OCI-LY3 (cell line): ENCODE data around the gene TBCK.

Experiments used
- H2AFZ ChIP-seq: fragments of 200-600, 300-600 bp; shearing (Covaris generic); 2 replicates; pipeline ENCODE4 v1.6.0; 2014; ENCODE audit warnings: antibody characterized with exemption, low read depth, low read length
- H3K27ac ChIP-seq: fragments of 200-600, 300-600 bp; sonication (generic); 2 replicates; pipeline ENCODE4 v1.5.1; 2014; ENCODE audit warnings: mild to moderate bottlenecking, low read length, moderate library complexity, mixed read lengths
- H3K27me3 ChIP-seq: fragments of 200-600, 300-600 bp; sonication (generic); 2 replicates; pipeline ENCODE4 v1.6.1; 2014; ENCODE audit warnings: low read depth, low read length, mixed read lengths
- H3K36me3 ChIP-seq: fragments of 200-600, 300-600 bp; sonication (generic); replicated peaks from 2 replicates; pipeline ENCODE3; 2014; ENCODE audit warnings: low read depth, low read length, mixed read lengths
- H3K4me1 ChIP-seq: fragments of 300-600, 200-600 bp; sonication (generic); 2 replicates; pipeline ENCODE4 v1.6.1; 2014; ENCODE audit warnings: low read length, mixed read lengths
- H3K4me2 ChIP-seq: fragments of 200-600, 300-600 bp; sonication (generic); 2 replicates; pipeline ENCODE4 v1.6.1; 2014; ENCODE audit warnings: low read length, mixed read lengths
- H3K4me3 ChIP-seq: fragments of 300-600, 200-600 bp; sonication (generic); 2 replicates; pipeline ENCODE4 v1.5.1; 2014; ENCODE audit warnings: antibody characterized with exemption, mild to moderate bottlenecking, low read length, moderate library complexity
- H3K79me2 ChIP-seq: fragments of 300-600, 200-600 bp; shearing (Covaris generic); 2 replicates; pipeline ENCODE4 v1.6.1; 2014; ENCODE audit warnings: mild to moderate bottlenecking, low read length, mixed read lengths
- H3K9ac ChIP-seq: fragments of 300-600, 200-600 bp; shearing (Covaris generic); 2 replicates; pipeline ENCODE4 v1.6.0; 2014; ENCODE audit warnings: mild to moderate bottlenecking, low read length, moderate library complexity
- H3K9me3 ChIP-seq: fragments of 200-600, 300-600 bp; shearing (Covaris generic); 2 replicates; pipeline ENCODE4 v1.6.1; 2014; ENCODE audit warnings: low read length, mixed read lengths; ENCODE audit not compliant: insufficient read depth
- H4K20me1 ChIP-seq: fragments of 200-600, 300-600 bp; sonication (generic); 2 replicates; pipeline ENCODE4 v1.6.1; 2016; ENCODE audit warnings: low read length, mixed read lengths; ENCODE audit not compliant: insufficient read depth
- CTCF ChIP-seq: fragments of 200-600, 300-600 bp; sonication (generic); IDR thresholded peaks from 2 replicates; pipeline ENCODE4 v1.5.1; 2014; ENCODE audit warnings: antibody characterized with exemption, low read length, low read depth
- EZH2phosphoT487 ChIP-seq: fragments of 200-600 bp; shearing (Covaris generic); IDR thresholded peaks from 2 replicates; pipeline ENCODE4 v1.6.1; 2018; ENCODE audit warnings: antibody characterized with exemption, mixed run types, low read depth

The TBCK gene

GRCh38 chr4:105991726-105992125, 324.3 kb downstream of the TBCK start:
- Histone ChIP-seq H3K27me3 (0 out of 2 replicates have a peak, but pooled peaks cover 4% of the 10 kb centered on the region), H3K27ac (no peak overlapping the region), H3K4me1 (no peaks in the 10 kb centered on the region), H3K4me2 (no peak overlapping the region), H3K9me3 (no peaks in the 10 kb centered on the region), H3K4me3 (no peak overlapping the region), H3K9ac (no peak overlapping the region), H2AFZ (no peak overlapping the region), H4K20me1 (no peaks in the 10 kb centered on the region), H3K36me3 (no peaks in the 10 kb centered on the region), H3K79me2 (no peaks in the 10 kb centered on the region)
- TF ChIP-seq EZH2phosphoT487 (no peak), CTCF (no peak)
